KMS-11 (cell line): ENCODE results near the gene ILF2.
"Not testable (repeated sequence)": the region's sequence is repeated elsewhere in the genome, so short reads cannot be mapped to it uniquely, and the experiment has no call there.

Source experiments
- H2AFZ ChIP-seq: fragments of 200-600 bp; sonication (generic); 2 replicates; pipeline ENCODE4 v1.6.1; 2016; ENCODE audit warnings: antibody characterized with exemption, mixed run types, low read depth
- H3K27ac ChIP-seq: fragments of 200-600 bp; sonication (generic); 2 replicates; pipeline ENCODE4 v1.6.1; 2016; ENCODE audit warnings: mild to moderate bottlenecking, mixed run types
- H3K27me3 ChIP-seq: fragments of 200-600 bp; sonication (generic); 2 replicates; pipeline ENCODE4 v1.6.1; 2017; ENCODE audit warnings: mild to moderate bottlenecking, low read depth, mixed run types, moderate library complexity; ENCODE audit not compliant: insufficient read depth
- H3K36me3 ChIP-seq: fragments of 200-600 bp; sonication (generic); 2 replicates; pipeline ENCODE4 v1.6.1; 2017; ENCODE audit warnings: mild to moderate bottlenecking, mixed run types; ENCODE audit not compliant: insufficient read depth
- H3K4me1 ChIP-seq: fragments of 200-600 bp; sonication (generic); 2 replicates; pipeline ENCODE4 v1.6.1; 2016; ENCODE audit warnings: mild to moderate bottlenecking, low read depth, mixed run types; ENCODE audit not compliant: poor library complexity, severe bottlenecking
- H3K4me2 ChIP-seq: fragments of 200-600 bp; sonication (generic); 2 replicates; pipeline ENCODE4 v1.7.0; 2016; ENCODE audit warnings: mild to moderate bottlenecking, mixed run types
- H3K4me3 ChIP-seq: fragments of 200-600 bp; sonication (generic); IDR thresholded peaks from 2 replicates; pipeline ENCODE4 v1.6.1; 2017; ENCODE audit warnings: low read depth, low read length, mixed read lengths; ENCODE audit not compliant: insufficient read depth
- H3K79me2 ChIP-seq: fragments of 200-600 bp; sonication (generic); 2 replicates; pipeline ENCODE4 v1.6.1; 2016; ENCODE audit warnings: low read depth, mixed run types; ENCODE audit not compliant: insufficient read depth
- H3K9ac ChIP-seq: fragments of 200-600 bp; sonication (generic); 2 replicates; pipeline ENCODE4 v1.6.1; 2016; ENCODE audit warnings: mild to moderate bottlenecking, mixed run types
- H4K20me1 ChIP-seq: fragments of 200-600 bp; sonication (generic); 2 replicates; pipeline ENCODE4 v1.6.1; 2016; ENCODE audit warnings: mild to moderate bottlenecking, mixed run types; ENCODE audit not compliant: insufficient read depth
- CTCF ChIP-seq: fragments of 200-600 bp; sonication (generic); conservative IDR thresholded peaks from 2 replicates; pipeline ENCODE4 v1.6.1; 2017; ENCODE audit warnings: low read depth, mild to moderate bottlenecking, antibody characterized with exemption, low read length, moderate library complexity, mixed read lengths

Gene ILF2

GRCh38 chr1:153642161-153642560 lies 28.6 kb downstream of the ILF2 start:
- Histone ChIP-seq H3K36me3 (peaks cover 73% of the 10 kb centered on the region), H4K20me1 (no peaks in the 10 kb centered on the region), H3K9ac (no peak overlapping the region), H3K27me3 (no peaks in the 10 kb centered on the region), H3K79me2 (peaks cover 28% of the 10 kb centered on the region), H3K4me3 (no peak overlapping the region), H3K4me2 (no peak overlapping the region), H2AFZ (no peak overlapping the region), H3K27ac (no peak overlapping the region), H3K4me1 (peaks cover under 1% of the 10 kb centered on the region)
- no peak for TF ChIP-seq CTCF

DNA sequence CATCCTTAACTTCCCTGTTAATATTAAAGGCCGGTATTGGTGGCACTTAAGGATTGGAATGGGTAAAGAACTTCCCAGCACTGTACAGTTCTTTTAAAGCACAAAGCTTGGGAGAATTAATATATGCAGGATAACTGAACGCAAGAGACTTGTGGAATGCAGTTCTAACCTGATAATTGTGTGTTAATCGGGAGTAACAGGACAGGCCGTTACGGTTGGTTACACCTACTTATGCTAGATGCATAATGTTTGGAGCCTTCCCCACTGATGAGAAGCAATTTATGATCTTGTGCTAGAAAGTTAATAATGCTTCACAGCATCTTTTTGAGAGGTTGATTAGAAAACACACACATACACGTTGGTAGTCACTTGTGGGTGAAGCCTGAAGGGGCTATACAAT lies 29.9 kb downstream of the ILF2 start:
- H4K20me1 ChIP-seq: no peaks in the 10 kb centered on the region
- H3K4me2 ChIP-seq: no peak overlapping the region
- peaks cover 13% of the 10 kb centered on the region for H3K4me1 ChIP-seq
- no peaks in the 10 kb centered on the region for H3K27me3 ChIP-seq
- no peak for TF ChIP-seq CTCF
- H3K27ac ChIP-seq: no peak overlapping the region
- peaks cover 41% of the 10 kb centered on the region for H3K79me2 ChIP-seq
- H3K4me3 ChIP-seq: no peak overlapping the region
- peaks cover 84% of the 10 kb centered on the region for H3K36me3 ChIP-seq
- no peak overlapping the region for H2AFZ ChIP-seq
- no peak overlapping the region for H3K9ac ChIP-seq

GRCh38 chr1:153640213-153640612 lies 30.6 kb downstream of the ILF2 start:
- Histone ChIP-seq H3K4me1 (peaks cover 20% of the 10 kb centered on the region), H3K36me3 (peaks cover 80% of the 10 kb centered on the region; the same call in 1 of the 2 replicates), H3K79me2 (peaks cover 48% of the 10 kb centered on the region)
- not testable (repeated sequence) for H3K27ac ChIP-seq, H3K9ac ChIP-seq, H3K27me3 ChIP-seq, H3K4me3 ChIP-seq, H4K20me1 ChIP-seq, H3K4me2 ChIP-seq, H2AFZ ChIP-seq

- H2AFZ ChIP-seq: no peak overlapping the region
- H3K4me3 ChIP-seq: no peak overlapping the region
- H4K20me1 ChIP-seq: no peaks in the 10 kb centered on the region
- no peak for TF ChIP-seq CTCF
- H3K4me1 ChIP-seq: peaks cover 24% of the 10 kb centered on the region
- no peak overlapping the region for H3K9ac ChIP-seq
- H3K4me2 ChIP-seq: no peak overlapping the region
- no peak overlapping the region for H3K27ac ChIP-seq
- peaks cover 72% of the 10 kb centered on the region; the same call in 1 of the 2 replicates for H3K36me3 ChIP-seq
- H3K27me3 ChIP-seq: no peaks in the 10 kb centered on the region
- H3K79me2 ChIP-seq: peaks cover 57% of the 10 kb centered on the region
These were observed 31.5 kb downstream of the ILF2 start for GRCh38 chr1:153639280-153639679.

- Histone ChIP-seq H3K9ac (no peak overlapping the region), H3K36me3 (peaks cover 64% of the 10 kb centered on the region; the same call in 1 of the 2 replicates), H3K27me3 (no peaks in the 10 kb centered on the region), H3K4me2 (no peak overlapping the region), H3K79me2 (peaks cover 59% of the 10 kb centered on the region), H3K4me1 (peaks cover 27% of the 10 kb centered on the region), H2AFZ (no peak overlapping the region), H4K20me1 (no peaks in the 10 kb centered on the region), H3K27ac (no peak overlapping the region), H3K4me3 (no peak overlapping the region)
- no peak for TF ChIP-seq CTCF
These were observed 32.5 kb downstream of the ILF2 start for GRCh38 chr1:153638261-153638660.
